ENCODE results near the gene SYNRG.

Gene SYNRG

GRCh38 chr17:37478187-37478586 lies 131.0 kb downstream of the SYNRG start:
- POLR2A ChIA-PET (ENCODE audit: low non-redundant PET) = no interaction called here
- TF ChIP-seq CTCF (conservative IDR thresholded peaks at IDR 0.05; ENCODE audit: low read depth) = no peak
- CTCF ChIA-PET = interaction anchor here (1.5 kb wide), 1 partner anchor 50 kb away, joined by 4 read pairs; no protein-coding TSS in a partner anchor
- DNase-seq (ENCODE audit: low spot score) = no peak
- H3K27ac ChIP-seq = peak overlapping the region; percentile 88

- H3K27ac ChIP-seq = peak overlapping the region; percentile 88
- POLR2A ChIA-PET (ENCODE audit: low non-redundant PET) = interaction anchor here (0.5 to 1.0 kb wide), 2 partner anchors 69 to 72 kb away, joined by 3 to 4 read pairs; no protein-coding TSS in a partner anchor
- DNase-seq (ENCODE audit: low spot score) = peak; percentile 89
- CTCF ChIA-PET = no interaction called here
- TF ChIP-seq CTCF (conservative IDR thresholded peaks at IDR 0.05; ENCODE audit: low read depth) = no peak
Measured at GRCh38 chr17:37476431-37477120, 132.6 kb downstream of the SYNRG start.

- peak overlapping the region; percentile 88 for H3K27ac ChIP-seq
- CTCF ChIA-PET = no interaction called here
- DNase-seq (ENCODE audit: low spot score) = no peak
- POLR2A ChIA-PET (ENCODE audit: low non-redundant PET) = interaction anchor here (1.0 kb wide), 2 partner anchors 14 to 69 kb away, joined by 3 to 4 read pairs; partner anchors contain the start of gene DUSP14
- TF ChIP-seq CTCF (conservative IDR thresholded peaks at IDR 0.05; ENCODE audit: low read depth) = no peak
Measured at GRCh38 chr17:37475731-37476420, 133.3 kb downstream of the SYNRG start.

GRCh38 chr17:37470181-37470580 lies 139.0 kb downstream of the SYNRG start:
- TF ChIP-seq CTCF (conservative IDR thresholded peaks at IDR 0.05; ENCODE audit: low read depth) = no peak
- H3K27ac ChIP-seq = no peak overlapping the region
- ChIA-PET POLR2A (ENCODE audit: low non-redundant PET) (no interaction called here), CTCF (no interaction called here)
- no peak for DNase-seq (ENCODE audit: low spot score)

- ChIA-PET CTCF (no interaction called here), POLR2A (ENCODE audit: low non-redundant PET) (no interaction called here)
- DNase-seq (ENCODE audit: low spot score) = peak; percentile 34
- peak overlapping the region; percentile 67 for H3K27ac ChIP-seq
- TF ChIP-seq CTCF (conservative IDR thresholded peaks at IDR 0.05; ENCODE audit: low read depth) = no peak
Measured at GRCh38 chr17:37466471-37466870, 142.7 kb downstream of the SYNRG start.

GRCh38 chr17:37465069-37465616 lies 144.1 kb downstream of the SYNRG start:
- H3K27ac ChIP-seq = peak overlapping the region; percentile 33; the same call in 1 of the 2 replicates
- DNase-seq (ENCODE audit: low spot score) = peak; percentile 57
- POLR2A ChIA-PET (ENCODE audit: low non-redundant PET) = no interaction called here
- TF ChIP-seq CTCF (conservative IDR thresholded peaks at IDR 0.05; ENCODE audit: low read depth) = no peak
- CTCF ChIA-PET = no interaction called here

Measured in RWPE1 (cell line).